Stimulated activated CD4-positive, alpha-beta T cell treated with anti-CD3 and anti-CD28 coated beads, Interleukin-15, amount 100 ng/mL, for 1 hour (primary cell): ENCODE data around the gene PRKN.

ENCODE experiments used
- DNase-seq, 2 donors: peaks; one replicate each; pipeline ENCODE4 v3.0.0-alpha.2; 2020; ENCODE audit warnings: low read depth in 1 of 2, low spot score in 1 of 2

The PRKN gene

DNA sequence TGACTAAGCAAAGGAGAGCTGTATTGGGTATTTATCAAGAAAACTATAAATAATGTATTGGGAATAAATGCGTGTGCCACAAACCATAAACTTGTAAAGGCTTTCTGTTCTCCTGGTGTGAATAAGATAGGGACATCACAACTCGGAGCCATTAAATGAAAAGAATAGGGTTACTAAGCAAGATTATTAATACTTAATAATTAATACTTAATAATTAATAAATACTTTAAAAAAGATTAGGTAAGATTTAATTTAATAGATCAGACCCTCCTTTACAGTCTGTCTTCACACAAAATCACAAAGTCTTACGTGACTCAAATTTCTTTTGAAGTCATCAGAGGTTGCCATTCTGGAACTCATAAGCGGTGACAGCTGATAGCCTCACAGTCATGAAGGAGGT lies 648.9 kb downstream of the PRKN start:
- no peak for DNase-seq

DNA sequence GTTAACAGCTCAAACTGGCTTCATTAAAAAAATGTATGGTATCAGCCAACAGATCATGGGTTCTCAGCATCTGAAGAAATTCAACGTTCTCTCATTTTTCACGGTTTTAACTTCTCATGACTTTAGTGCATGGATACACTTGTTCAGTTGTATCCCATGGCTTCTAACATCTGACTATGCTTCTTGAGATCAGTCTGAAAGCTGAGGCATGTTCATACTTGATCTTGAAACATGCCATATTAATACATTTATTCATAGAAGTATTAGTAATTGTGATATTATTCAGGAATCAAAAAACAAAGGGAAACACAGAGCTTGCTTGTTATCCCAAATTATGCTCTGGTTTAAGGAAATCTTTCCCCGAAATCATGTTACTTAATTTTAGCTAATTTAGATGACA lies 649.4 kb downstream of the PRKN start:
- DNase-seq, result no peak

DNA sequence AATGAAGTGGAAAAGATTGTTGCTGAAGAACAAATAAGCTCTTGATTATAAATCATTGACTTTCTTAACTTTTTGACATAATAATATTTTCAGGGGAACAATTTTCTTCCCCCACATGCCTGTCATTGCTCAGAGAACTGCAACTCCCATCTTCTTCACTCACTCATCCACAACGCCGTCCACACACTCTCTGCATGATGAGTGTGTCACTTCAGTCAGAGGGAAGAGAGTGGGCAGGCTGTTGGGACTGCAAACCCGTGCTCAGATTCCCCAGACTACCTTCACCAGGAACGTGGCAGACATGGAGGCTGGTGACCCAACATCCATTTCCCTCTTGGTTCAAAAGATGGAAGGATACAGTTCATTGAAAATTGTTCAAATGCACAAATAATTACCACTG lies 650.8 kb downstream of the PRKN start:
- no peak for DNase-seq

DNA sequence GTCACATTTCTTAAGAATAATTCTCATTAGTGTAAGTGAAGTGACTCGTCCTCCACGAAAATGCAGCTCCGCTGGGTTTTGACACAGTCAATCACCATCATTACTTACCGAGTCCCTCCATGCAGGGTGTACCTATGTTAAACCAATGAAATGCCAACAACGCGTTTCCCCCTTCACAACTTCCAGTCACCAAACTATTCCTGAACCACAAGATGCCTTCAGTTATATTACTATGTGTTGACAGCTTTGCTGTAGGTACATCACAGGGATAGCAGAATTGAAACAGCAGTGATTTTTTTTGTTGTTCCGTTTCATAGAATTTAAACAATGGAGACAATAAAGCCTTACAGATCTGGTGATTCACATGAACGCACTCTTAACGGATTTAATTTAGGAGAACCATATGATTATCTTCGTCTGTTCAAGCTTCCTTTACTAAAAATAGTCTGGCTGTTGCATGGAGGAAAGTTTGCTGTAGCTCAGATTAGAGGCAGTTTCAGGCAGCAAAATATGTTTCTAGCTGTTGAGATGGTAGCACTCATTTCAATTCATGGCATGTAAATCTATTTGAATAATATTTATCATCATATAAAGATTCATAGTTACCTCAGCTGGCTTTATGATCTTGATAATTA lies 652.8 kb downstream of the PRKN start:
- DNase-seq, result no peak

DNA sequence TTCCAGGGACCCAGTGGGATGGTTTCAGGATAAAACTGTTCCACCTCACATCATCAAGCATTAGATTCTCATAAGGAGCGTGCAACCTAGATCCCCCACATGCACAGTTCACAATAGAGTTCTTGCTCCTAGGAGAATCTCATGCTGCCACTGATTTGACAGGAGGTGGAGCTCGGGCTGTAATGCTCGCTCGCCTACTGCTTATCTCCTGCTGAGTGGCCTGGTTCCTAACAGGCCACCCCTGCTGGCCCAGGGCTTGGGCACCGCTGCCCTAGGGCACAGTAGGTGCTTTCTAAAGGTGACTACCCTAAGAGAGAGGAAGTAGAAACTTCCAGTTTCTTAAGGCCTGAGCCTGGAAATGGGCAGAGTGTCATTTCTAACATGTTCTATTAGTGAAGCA lies 656.9 kb downstream of the PRKN start:
- no peak for DNase-seq

DNA sequence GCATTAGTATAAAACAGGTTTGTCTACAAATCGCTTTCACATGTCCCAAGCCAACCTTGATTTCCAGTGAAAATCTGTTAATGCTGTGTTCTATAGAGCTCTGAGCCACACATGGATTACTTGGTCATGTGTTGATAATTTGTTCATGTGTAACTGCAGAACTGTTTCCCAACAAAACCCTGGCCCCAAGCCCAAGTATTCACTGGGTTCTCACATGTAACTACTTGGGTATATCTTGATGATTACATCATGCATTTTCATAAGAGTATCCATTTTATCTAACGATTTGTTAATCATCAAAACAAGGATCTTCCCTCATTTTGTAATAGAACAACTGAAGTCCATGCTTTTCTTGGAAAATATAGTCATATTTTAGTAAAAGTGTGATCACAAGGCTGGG lies 657.6 kb downstream of the PRKN start:
- DNase-seq, result no peak

DNA sequence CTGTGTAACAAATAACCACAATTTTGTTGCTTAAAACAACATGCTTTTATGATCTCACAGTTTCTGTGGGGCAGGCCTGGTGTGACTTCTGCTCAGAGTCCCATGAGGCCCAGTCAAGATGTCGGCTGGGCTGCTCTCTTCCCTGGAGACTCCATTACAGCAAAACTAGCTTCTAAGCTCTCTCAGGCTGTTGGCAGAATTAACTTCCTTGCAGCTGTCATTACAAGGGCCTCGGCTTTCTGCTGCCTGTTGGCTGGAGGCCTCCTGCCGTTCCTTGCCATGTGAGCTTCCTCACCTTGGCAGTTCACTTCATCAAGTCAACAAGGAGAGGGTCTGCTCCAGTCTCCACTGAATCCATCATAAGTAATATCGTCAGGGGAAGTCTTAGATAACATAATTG lies 659.2 kb downstream of the PRKN start:
- DNase-seq, result no peak

DNA sequence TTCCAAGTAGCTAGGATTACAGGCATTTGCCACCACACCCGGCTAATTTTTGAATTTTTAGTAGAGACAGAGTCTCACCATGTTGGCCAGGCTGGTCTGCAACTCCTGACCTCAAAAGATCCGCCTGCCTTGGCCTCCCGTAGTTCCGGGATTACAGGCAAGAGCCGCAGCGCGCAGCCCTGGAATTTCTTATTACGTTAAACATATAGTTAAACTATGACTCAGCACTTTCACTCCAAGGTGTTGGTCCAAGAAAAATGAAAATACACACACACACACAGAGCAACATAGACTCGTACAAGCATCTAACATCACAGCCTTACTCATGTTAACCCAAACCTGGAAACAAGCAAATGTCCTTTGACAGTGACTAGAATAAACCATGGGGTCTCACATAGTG lies 663.9 kb downstream of the PRKN start:
- DNase-seq, result no peak

DNA sequence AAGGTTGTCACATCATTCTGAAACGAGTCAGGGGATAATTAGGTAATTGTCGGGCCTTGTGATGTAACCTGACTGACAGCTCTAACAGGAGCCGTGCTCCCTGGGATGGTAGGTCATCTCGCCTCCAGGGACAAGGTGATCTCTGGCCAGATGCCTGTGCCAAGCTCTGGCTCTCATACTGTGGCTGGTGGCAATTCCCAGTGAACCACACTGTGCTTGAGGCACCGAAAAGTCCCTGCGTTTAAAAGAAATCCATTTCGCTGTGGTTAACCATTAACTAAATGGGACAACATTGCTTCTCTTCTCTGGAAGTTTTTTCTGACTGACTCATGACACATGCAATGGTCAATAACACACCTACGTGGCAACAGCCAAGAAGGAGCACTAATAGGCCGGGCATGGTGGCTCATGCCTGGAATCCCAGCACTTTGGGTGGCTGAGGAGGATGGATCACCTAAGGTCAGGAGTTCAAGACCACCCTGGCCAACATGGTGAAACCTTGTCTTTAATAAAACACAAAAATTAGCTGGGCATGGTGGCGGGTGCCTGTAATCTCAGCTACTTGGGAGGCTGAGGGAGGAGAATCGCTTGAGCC lies 669.2 kb downstream of the PRKN start:
- no peak for DNase-seq

DNA sequence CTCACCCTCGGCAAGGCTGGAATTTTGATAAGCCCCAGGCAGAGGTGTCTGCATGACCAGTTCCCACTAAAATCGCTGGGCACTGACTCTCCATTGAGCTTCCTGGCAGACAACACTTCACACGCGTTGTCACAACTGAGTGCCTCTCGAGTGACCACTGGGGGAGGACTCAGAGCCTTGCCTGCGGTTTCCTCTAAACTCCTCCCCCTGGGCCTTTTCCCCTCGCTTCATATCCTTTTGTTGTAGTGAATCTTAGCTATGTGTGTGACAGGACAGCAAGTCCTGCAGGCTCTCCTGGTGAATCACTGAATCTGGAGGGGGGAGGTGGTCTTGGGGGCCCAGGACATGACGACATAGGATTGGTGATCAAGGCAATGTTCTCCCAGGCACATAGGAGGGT lies 670.8 kb downstream of the PRKN start:
- no peak for DNase-seq

DNA sequence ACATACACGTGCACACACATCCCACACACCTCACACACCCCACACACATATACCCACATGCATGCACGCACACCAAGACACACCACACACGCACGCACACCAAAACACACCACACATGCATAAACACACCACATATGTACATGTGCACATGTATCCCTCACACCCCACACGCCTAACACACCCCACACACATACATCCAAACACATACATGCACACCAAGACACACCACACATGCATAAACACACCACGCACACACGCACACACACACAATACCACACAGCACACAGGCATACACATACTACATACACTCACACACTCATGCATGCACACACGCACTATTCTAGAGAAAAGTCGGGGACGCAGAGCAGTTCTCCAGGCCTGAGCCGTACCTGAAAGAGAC lies 671.5 kb downstream of the PRKN start:
- DNase-seq, result no peak

DNA sequence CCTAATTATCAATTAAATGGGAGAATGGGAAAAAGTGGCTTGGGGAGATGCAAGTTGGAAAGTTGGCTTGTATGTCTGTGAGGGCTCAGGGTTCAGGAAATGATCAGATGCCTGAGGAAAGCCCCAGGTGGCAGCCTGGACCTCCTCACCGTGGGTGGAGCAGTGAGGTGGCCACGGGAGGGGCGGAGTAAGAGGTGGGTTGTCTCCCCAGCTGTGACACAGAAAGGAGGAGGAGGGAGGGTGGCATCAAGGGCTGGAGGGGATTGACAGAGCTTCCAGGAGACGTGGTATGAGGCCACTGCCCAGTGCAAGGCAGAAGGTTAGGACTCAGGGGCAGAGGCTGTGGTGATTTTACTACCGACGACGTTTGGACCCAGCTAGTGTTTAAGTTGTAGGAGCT lies 672.2 kb downstream of the PRKN start:
- DNase-seq, result no peak

DNA sequence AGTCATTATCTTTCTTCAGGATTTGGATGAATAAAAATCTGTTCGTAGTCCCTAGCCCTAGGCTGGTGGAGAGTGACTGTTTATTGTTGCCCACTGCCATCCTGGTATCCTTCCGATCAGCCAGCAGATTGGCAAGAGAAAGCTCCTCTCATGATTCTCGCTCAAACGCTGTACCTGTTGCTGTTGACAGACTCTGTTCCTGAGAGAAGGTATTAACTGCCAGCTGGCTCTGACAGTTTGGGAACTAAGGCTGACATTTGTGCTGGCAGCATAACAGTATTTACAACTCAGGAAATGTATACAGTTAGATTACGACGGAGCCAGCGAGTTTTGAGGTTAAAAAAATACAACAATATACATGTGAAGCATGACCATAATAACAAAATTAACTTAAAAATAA lies 674.5 kb downstream of the PRKN start:
- no peak for DNase-seq

DNA sequence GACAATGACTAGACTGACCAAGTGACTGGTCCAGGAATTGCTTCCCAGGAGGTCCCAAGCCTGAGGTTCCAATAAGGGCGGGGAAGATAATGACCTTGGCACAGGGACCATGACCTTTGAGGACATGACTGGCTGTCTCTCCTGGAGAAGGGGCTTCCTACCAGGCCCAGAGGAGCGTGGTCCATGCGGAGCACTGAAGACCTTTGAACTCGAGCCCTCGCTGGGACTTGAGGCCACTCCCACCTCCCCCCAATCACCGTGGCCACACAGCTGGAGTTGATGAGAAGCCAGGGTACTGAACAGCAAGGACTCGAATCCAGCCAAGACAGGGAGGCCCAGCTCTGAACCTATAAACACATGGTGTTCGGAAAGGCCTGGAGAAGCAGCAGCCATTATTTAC lies 677.0 kb downstream of the PRKN start:
- DNase-seq, result no peak

DNA sequence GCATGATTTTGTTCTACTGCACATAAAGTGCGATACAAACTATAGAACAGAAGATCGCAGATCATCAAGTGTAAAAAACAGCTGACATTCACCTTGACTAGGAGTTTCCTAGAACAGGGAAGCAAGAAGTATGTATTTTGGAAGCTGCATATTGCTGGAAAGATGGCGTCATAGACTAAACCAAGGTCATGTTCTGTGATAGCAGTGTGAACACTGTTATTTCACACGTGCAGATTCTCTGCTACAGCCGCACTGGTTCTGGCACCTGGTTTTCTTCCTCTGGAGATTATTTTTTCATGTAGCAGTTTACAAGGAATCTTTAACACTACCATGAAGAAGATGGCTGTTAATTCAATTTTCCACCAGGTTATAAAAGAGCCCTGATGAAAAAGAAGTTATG lies 681.2 kb downstream of the PRKN start:
- no peak for DNase-seq

DNA sequence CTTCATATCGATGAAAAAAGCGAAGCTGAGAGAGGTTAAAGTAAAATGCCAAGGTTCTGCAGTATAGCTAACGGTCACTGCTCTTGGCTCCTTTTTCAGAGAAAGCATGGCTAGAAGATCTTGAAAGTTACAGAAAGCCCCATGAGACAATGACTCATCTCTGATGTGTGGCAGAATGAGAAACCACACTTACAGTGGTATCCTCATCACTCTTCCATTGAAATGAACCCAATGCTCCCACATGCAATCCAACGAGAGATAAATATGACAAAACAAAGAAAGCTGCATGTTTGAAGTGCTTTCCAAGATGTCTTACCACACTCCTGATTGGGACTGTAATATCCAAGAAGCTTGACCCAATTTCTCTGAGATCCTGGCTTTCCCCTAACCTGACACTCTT lies 694.9 kb downstream of the PRKN start:
- no peak for DNase-seq

DNA sequence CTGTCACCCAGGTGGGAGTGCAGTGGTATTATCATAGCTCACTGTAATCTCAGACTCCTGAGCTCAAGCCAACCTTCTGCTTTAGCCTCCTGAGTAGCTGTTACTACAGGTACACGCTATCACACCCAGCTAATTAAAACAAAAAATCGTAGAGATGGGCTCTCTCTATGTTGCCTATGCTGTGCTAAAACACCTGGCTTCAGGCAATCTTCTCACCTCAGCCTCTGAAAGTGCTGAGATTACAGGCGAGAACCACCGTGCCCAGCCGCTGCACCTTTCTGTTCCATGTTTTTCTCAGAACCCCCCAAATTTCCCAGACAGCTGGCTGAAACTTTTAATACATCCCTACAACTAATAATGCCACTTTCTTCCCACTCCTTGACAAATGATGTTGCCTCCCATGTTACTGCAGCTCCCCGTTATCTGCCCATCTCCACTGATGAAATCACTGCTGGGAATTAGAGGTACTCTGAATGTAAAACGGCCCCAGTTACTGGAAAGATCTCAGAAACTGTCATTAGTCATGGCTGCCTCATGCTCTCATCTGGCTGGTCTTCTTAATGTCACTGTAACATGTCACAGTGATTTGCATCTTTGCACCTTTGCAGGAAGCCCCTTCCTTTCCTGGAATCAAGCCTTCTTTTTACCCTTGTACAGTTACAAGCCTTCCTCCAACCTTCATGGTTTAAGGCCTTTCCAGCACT lies 697.5 kb downstream of the PRKN start:
- no peak for DNase-seq

DNA sequence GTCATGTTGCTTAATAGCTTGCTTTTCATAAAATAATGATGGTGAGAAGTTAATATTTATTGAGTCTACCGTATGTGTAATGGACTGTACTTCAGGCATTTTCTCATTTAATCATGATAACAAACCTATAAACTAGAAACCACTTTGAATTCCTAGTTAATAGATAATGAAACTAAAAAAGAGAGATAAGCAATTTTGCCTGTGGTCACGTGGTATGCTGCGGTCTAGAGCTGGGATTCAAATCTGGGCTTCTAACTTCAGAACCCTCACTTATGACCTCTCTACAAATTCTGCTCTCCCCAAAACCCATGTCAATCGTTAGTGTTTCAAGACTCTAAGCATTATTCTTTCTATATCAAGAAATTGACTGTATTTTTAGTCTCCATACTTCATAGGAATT lies 700.7 kb downstream of the PRKN start:
- no peak for DNase-seq

DNA sequence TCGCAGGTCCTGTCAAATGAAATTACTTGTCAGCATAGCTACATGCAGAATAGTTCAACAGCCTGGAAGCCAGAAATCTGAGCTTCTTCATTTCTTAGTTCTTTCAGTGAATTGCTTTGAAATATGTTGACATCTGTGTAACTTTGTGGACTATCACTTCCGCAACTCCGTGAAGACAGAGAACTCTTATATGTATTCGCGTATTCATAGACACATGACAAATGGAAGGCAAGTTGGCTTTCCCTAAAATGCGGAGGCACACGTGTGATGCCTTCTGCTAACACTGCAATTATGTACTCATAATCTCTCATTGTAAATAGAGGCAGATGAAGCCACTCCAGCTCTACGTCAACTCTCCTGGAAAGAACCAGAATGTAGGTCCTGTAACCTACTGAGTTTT lies 701.5 kb downstream of the PRKN start:
- DNase-seq, result no peak

DNA sequence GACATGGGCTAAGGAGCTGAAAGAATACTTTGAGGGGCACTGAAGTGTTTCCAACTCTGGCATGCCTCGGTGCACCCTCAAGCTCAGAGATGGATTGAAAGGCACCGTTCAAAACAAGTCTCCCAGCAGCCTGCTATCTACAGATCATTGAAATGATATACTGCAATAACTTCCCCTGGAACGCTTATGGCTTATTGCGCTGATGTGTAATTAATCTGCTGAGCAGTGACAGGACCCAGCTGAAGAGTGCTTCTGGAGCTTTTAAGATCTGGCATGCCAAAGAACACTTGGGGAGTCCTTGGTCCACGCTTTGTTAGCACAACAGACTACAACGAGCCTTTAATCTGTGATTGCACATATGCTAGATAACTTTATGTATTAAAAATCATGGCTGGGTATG lies 708.2 kb downstream of the PRKN start:
- no peak for DNase-seq

DNA sequence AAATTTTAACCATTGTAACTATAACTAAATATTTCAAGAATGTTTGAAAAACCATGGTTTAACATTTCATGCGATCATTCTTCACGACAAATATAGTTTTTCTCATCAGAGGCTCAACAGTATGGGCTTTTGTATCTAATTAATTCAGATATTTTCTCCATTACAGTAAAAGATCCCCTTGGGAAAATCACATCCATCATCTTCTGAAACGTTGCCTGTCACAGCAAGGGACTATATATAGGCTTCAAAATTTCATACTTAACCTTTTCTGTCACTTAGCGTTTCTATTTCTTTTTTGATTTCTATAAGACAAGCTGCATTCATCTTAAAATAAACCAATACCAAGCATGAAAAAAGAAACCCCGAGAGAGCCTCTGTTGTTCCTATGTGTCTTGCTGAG lies 710.0 kb downstream of the PRKN start:
- DNase-seq, result no peak

DNA sequence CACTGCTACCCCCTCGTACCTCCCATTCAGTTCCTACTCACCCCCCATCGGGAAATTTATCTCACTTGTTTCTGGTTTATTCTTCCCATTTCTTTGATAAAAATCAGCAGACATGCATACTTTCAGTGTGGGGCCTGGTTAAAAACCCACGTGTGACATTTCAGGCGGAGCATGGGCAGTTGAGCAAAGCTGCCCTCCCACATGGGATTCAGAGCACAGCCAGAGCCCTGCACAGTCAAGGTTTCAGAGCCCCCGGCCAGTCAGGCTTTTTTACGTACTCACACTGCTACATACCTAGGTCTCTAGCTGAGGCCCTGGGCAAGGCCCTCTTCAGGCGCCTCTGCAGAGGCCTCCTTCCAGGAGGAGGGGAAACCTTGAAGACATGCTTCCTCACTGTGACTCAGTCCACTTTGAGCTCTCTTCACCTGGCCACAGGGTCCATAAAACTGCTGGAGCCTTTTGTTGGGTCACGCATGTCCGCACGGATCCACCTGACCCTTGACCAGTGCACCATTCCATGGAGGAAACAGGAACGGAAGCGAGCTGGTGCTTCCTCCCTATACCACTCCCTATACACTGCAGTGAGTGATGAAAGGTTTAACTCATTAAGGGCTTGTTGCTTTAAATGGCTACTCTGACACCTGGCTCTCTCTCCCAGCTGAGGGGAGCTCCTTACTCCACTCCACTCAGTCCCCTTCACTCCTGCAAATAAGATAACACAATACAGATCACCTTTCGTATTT lies 713.3 kb downstream of the PRKN start:
- no peak for DNase-seq
